Neuron (in vitro differentiated cells): ENCODE results near the gene CC2D1A.

Experiments used
- H2AFZ ChIP-seq: one replicate; pipeline ENCODE4 v1.6.1; 2013; ENCODE audit warnings: low read depth, mild to moderate bottlenecking, inconsistent platforms, low read length, moderate library complexity
- H3K27me3 ChIP-seq: one replicate; pipeline ENCODE4 v1.6.1; 2013; ENCODE audit warnings: low read length; ENCODE audit not compliant: insufficient read depth
- H3K36me3 ChIP-seq: one replicate; pipeline ENCODE4 v1.6.1; 2013; ENCODE audit warnings: low read length; ENCODE audit not compliant: insufficient read depth
- H3K4me1 ChIP-seq: one replicate; pipeline ENCODE4 v1.6.1; 2013; ENCODE audit warnings: low read length; ENCODE audit not compliant: insufficient read depth
- H3K4me3 ChIP-seq: 2 replicates; pipeline ENCODE4 v1.5.1; 2013; ENCODE audit warnings: mild to moderate bottlenecking, low read length, moderate library complexity
- H3K9me3 ChIP-seq: one replicate; pipeline ENCODE4 v1.6.1; 2013; ENCODE audit warnings: low read length

The CC2D1A gene

DNA sequence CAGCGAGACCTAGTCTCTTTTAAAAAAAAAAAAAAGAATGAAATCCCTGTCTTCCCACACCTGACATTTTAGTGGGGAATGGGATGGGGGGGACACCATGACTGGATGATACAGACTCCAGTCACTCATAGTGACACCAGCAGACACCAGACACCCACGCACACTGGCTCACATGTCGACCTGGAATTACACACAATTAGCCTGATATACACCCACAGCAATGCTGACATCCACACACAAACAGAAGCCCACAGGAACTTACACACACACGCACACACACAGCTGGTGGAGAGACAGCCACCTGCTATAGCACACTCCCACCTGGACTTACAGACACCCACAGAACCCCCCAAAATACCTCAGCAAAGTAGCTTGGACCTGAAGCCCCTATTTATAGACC, 37.3 kb upstream of the CC2D1A start:
- H3K9me3 ChIP-seq: no peaks in the 10 kb centered on the region
- no peak overlapping the region for H3K4me3 ChIP-seq
- no peaks in the 10 kb centered on the region for H3K36me3 ChIP-seq
- H3K27me3 ChIP-seq: peaks cover 24% of the 10 kb centered on the region
- peaks cover 11% of the 10 kb centered on the region for H3K4me1 ChIP-seq
- no peak overlapping the region for H2AFZ ChIP-seq

DNA sequence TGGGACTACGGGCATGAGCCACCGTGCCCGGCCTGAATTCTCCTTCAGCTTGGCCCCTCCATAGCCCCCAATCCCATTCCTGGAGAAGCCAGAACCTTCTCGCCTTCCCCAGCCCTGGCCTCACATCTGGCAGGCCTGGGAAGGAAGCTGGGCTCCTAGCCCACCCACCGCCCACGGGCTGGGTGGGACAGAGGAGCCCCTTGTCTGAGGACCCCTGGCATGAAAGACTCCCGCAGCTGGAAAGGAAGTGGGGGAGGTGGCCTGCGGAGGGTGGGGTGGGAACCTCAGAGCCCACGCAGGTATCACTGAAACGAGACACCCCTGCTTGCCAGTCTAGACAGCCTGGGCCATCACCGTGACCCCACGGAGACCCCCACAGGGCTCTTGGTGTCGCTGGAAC, 36.7 kb upstream of the CC2D1A start:
- peaks cover 11% of the 10 kb centered on the region for H3K4me1 ChIP-seq
- H3K9me3 ChIP-seq: no peaks in the 10 kb centered on the region
- no peak overlapping the region for H2AFZ ChIP-seq
- no peak overlapping the region for H3K4me3 ChIP-seq
- H3K27me3 ChIP-seq: peaks cover 18% of the 10 kb centered on the region
- H3K36me3 ChIP-seq: no peaks in the 10 kb centered on the region

DNA sequence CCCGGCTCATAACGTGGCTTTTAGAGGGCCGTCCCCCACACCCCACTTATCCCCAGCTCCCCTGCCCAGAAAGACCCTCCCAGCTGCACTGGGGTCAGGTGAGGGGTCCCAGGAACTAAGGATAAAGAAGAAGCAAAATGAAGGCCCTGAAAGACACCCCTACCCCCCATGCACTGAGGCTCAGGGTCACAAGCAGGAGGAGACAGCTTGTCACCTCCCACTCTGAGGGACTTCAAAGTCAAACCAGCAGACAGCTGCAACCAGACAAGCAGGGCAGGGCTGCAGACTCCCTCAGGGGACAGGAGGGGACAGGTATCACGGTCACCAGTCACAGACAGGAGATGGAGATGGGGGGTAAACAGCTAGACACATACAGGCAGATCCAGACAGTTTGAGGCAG, 35.1 kb upstream of the CC2D1A start:
- Histone ChIP-seq H3K9me3 (no peaks in the 10 kb centered on the region), H3K4me3 (no peak overlapping the region), H3K27me3 (peaks cover 11% of the 10 kb centered on the region), H2AFZ (no peak overlapping the region), H3K36me3 (no peaks in the 10 kb centered on the region), H3K4me1 (peaks cover 6% of the 10 kb centered on the region)

DNA sequence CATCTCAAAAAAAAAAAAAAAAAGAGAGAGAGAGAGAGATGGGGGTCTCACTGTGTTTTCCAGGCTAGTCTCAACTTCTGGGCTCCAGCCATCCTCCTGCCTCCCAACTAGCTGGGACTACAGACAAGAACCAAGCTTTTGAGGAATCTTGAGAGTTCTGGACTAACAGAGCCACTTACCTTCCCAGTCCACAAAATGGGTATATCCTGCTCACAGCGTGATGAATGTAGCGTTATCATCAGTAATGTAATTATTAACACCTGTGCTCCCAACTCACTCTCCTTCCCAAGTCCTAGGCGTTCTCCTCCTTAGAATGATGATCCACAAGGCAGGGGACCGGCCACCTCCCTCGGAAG, 33.7 kb upstream of the CC2D1A start:
- no peak overlapping the region for H3K4me3 ChIP-seq
- H3K36me3 ChIP-seq: no peaks in the 10 kb centered on the region
- H3K9me3 ChIP-seq: no peaks in the 10 kb centered on the region
- H3K27me3 ChIP-seq: peaks cover 3% of the 10 kb centered on the region
- no peak overlapping the region for H2AFZ ChIP-seq
- H3K4me1 ChIP-seq: no peaks in the 10 kb centered on the region

DNA sequence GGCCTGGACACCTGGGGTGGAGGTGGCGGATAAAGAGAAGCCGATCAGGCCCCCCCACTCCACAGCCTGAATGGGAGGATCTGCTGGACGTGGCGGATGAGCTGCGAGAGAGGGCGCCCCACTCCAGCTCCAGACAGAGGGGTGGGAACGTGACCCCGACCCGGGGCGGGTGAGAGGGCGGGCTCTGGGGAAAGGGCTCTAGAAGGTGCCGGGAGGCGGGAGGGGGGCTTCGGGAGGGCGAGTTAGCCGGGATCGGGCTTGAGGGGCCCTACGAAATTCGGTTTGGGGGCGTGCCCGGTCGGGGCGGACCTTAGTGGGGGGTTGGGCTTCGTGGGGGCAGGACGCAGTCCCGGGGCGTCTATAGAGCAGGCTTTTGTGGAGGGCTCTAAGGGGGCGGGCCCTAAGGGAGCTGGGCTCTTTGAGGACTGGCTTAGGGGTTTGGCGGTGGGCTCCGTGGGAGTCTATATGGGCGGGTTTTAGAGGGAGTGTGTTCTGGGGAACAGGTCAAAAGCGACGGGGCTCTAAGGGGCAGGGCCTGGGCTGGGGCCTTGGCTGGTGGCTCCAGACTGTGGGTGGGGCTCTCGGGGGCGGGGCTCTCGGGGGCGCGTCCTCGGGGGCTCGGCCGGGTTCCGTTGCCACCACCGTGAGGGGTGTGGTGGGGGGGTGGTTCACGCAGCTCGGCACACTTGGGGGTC, 33.2 kb upstream of the CC2D1A start:
- H3K9me3 ChIP-seq: no peaks in the 10 kb centered on the region
- H3K4me3 ChIP-seq: no peak overlapping the region
- H3K36me3 ChIP-seq: no peaks in the 10 kb centered on the region
- H3K4me1 ChIP-seq: no peaks in the 10 kb centered on the region
- no peaks in the 10 kb centered on the region for H3K27me3 ChIP-seq
- H2AFZ ChIP-seq: no peak overlapping the region

DNA sequence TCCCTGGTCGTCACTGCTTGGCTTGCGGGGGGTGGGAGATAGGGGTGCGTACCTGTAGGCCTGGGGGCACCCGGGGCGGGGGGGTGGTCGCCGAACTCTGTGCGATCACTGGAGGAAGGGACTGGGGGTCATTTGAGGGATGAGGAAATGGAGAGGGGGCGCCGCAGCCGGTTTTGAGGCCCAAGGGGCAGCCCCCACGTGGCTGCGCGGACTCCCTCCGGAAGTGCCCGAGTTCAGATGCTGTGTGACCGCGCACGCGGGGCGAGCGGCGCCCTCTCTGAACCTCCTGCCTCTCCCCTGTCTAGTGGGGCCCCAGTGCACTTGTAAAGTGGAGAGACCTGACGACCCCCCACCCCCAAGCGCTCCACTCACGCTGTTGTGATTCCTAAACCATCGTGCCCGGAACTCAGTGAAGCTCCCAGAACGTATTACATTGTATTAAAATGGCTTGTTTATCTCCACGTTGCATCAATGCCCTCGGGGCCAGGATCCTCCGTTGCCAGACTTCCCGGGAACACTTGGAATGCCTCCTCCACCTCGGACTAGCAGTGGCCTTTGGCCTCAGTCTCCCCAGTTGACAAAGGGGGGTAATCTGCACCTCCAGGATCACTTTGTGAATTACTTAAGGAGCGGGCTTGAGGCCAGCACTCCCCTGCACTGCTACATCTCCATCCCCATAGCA, 32.0 kb upstream of the CC2D1A start:
- no peaks in the 10 kb centered on the region for H3K27me3 ChIP-seq
- no peaks in the 10 kb centered on the region for H3K9me3 ChIP-seq
- H3K4me3 ChIP-seq: no peak overlapping the region

DNA sequence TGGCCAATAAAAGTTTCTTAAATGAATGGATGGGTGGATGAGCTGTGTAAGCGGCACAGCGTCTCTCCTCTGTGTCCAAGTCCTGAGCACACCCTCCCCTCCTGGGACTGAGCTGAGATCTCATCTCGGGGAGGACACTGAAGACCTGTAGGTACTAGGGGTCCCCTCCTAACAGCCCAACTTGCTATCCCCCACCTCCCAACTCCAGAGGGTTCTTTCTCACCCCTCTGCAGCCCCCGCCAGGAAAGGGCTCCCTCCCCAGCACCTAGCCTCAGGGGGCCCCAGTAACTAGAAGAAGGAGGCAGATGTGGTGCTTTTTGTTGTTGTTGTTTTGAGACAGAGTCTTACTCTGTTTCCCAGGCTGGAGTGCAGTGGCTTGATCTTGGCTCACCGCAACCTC, 30.2 kb upstream of the CC2D1A start:
- H3K27me3 ChIP-seq: no peaks in the 10 kb centered on the region

More for the DNA sequence above, 32.0 kb upstream of the CC2D1A start:
- H3K36me3 ChIP-seq: no peaks in the 10 kb centered on the region
- no peak overlapping the region for H2AFZ ChIP-seq
- H3K4me1 ChIP-seq: no peaks in the 10 kb centered on the region

DNA sequence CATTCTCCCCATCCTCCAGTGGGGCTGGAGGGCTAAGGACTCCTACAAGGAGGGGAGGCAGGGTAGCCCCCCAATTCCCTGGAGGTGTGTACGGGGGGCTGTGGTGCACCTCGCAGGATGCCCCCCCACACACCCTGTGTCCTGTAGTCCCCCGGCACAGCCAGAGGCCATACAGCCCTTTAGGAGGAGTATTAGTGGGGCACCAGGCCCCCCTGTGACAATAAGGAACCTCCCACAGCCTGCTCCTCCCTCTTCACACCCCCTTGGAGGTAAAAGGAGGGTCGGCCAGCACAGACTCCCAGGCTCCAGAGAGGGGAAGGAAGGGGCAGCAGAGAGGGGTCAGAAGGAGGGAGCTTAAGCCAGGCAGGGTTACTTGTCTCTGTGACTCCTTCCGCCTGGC, 29.2 kb upstream of the CC2D1A start, which contains the start of gene NANOS3:
NANOS3 (plus strand) TSS at position 301 of the 400 bp plus-strand sequence. CDS start 115 bp downstream, outside the sequence.
- H2AFZ ChIP-seq: no peak within 1 kb of the TSS
- H3K4me1 ChIP-seq: peaks cover 16% of the 10 kb centered on the region
- H3K36me3 ChIP-seq: no peaks in the 10 kb centered on the region
- no peaks in the 10 kb centered on the region for H3K27me3 ChIP-seq
- H3K9me3 ChIP-seq: no peaks in the 10 kb centered on the region
- no peak within 1 kb of the TSS for H3K4me3 ChIP-seq

More for the DNA sequence above, 30.2 kb upstream of the CC2D1A start:
- Histone ChIP-seq H2AFZ (no peak overlapping the region), H3K4me3 (no peak overlapping the region), H3K36me3 (no peaks in the 10 kb centered on the region), H3K9me3 (no peaks in the 10 kb centered on the region), H3K4me1 (peaks cover 6% of the 10 kb centered on the region)

DNA sequence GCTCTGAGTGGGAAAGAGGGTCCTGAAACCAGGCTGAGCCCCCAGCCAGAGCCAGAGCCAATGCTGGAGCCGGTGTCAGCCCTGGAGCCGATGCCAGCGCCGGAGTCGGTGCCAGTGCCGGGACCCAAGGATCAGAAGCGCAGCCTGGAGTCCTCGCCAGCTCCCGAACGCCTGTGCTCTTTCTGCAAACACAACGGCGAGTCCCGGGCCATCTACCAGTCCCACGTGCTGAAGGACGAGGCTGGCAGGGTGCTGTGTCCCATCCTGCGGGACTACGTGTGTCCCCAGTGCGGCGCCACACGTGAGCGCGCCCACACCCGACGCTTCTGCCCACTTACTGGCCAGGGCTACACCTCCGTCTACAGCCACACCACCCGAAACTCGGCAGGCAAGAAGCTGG, 28.7 kb upstream of the CC2D1A start:
- Histone ChIP-seq H3K4me1 (peaks cover 17% of the 10 kb centered on the region), H2AFZ (no peak overlapping the region), H3K4me3 (no peak overlapping the region), H3K27me3 (no peaks in the 10 kb centered on the region), H3K9me3 (no peaks in the 10 kb centered on the region), H3K36me3 (no peaks in the 10 kb centered on the region)

DNA sequence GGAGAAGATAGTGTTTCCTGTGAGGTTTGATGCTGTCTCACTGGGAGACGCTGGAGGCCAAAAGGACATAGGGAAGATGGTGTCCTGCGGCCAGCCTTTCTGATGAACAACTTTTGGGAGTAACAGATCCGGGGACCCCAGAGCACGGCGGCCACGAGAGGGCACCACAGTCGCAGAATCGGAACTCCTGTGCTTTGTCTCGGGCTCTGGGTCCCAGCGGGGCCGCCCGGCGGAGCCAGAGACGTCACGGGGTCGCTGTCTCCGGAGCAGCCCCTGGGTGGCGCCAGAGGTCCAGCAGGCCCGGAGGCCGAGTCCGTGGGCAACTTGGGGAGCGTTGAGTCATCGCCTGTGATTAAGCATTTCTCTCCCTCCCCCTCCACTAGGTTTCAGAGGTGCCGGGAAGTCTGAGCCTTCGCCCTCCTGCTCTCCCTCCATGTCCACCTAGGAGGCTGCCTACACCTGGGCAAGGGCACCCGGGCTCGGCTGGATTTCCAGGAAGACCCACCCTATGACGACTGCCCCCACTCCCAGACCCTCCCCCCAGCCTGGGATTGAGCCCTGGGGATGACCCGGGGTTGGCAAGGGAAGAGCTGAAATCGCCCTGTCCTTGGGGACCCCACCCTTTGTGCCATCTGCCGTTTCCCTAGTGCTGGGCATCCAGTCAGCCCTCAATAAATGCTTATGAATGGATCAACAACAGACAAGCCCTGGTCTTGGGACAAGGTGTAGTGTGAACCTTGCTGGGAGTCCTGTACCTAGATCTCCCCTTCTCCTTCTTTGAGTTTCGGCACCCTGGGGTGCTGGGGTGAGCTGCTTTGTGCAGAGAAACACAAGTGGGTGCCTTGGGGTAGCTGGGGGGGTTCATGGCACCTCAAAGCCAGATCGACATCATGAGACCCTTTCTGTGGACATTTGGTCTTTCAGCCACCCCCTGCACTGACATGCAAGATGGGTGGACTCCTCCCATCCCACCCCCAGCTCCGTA, 25.6 kb upstream of the CC2D1A start:
- H3K27me3 ChIP-seq: no peaks in the 10 kb centered on the region
- peak overlapping the region; percentile 14 for H2AFZ ChIP-seq
- peaks cover 19% of the 10 kb centered on the region for H3K4me1 ChIP-seq
- no peaks in the 10 kb centered on the region for H3K9me3 ChIP-seq
- H3K4me3 ChIP-seq: no peak overlapping the region
- no peaks in the 10 kb centered on the region for H3K36me3 ChIP-seq

DNA sequence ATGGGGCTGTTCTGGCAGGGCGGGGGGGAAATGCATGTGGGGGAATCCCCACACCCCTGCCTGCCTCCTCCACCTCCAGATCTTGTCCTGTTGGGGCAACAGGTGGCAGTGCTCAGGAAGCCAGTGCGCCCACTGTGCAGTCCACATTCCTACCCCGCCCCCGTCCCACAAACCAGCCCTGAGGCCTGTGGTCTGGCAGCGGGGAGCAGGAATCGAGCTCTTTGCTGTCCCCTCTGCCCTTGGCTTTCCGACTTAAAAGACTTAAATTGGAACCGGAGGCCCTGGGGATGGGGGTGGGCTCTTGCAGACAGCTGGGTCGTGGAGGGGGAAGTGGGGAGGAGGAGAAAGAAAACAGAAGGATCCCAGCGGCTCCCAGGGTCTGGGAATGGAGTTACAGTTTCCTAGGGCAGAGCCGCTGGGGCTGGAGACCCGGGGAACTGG, 24.7 kb upstream of the CC2D1A start:
- no peaks in the 10 kb centered on the region for H3K9me3 ChIP-seq
- H3K4me3 ChIP-seq: no peak overlapping the region
- H3K27me3 ChIP-seq: no peaks in the 10 kb centered on the region
- no peaks in the 10 kb centered on the region for H3K36me3 ChIP-seq
- no peak overlapping the region for H2AFZ ChIP-seq
- peaks cover 19% of the 10 kb centered on the region for H3K4me1 ChIP-seq

DNA sequence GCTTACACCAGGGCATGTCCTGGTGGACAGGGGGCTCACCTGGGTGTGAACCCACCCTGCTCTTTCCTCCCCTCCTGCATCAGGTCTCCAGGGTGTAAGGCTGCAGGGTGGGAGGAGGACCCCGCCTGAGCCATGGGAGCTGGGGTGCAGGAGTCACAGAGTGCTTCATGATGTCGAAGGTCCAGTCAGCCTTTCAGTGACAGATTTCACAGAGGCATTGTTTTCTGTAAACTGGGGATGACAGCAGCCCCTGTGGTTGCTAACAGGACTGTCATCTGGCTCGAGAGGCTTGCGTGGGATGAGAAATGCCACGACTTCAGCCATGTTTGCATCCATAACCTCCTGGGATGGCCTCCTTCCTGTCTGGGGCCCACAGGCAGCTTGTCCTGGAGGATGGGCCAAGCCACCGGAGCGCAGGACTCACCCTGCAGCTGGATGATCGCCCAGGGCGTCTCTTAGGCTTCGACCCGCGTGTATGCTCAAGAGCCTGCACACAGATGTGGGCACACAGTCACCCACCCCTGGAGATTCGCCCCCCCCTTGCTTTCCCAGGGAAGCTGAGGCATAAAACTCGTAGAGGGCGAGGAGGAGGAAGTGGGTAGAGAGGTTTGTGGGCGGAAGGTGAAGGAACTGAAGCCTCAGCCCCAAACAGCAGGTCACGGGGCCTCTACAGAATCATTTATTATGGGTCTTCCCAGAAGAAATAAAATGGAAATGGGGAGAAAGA, 24.1 kb upstream of the CC2D1A start:
- Histone ChIP-seq H2AFZ (no peak overlapping the region), H3K4me1 (peaks cover 19% of the 10 kb centered on the region), H3K9me3 (no peaks in the 10 kb centered on the region), H3K4me3 (no peak overlapping the region), H3K36me3 (no peaks in the 10 kb centered on the region), H3K27me3 (no peaks in the 10 kb centered on the region)
